ENCODE measurements around the gene TTC28. TPM values are rescaled to one million over a fixed set of nuclear protein-coding genes. Genes with fewer than 3 reads are reported as not detected.

TTC28 gene
- total RNA-seq, 1 donor from 2014 or later, result 7.9 TPM

GRCh38 chr22:28151151-28151816 lies 528.4 kb downstream of the TTC28 start:
- ChIA-PET CTCF (no interaction called here), POLR2A (no interaction called here)
- ATAC-seq (ENCODE audit: low read depth) (no peak), DNase-seq (no peak)
- intact Hi-C loops (cut with micrococcal nuclease), result no loop called here
- no peak overlapping the region for H3K4me3 Mint-ChIP-seq
- H3K27me3 Mint-ChIP-seq, result peaks cover 3% of the 10 kb centered on the region
- no peak overlapping the region for H3K27ac Mint-ChIP-seq
- H3K4me1 Mint-ChIP-seq, result no peaks in the 10 kb centered on the region
- H3K9me3 Mint-ChIP-seq, result no peaks in the 10 kb centered on the region
- no peaks in the 10 kb centered on the region for H3K36me3 Mint-ChIP-seq (ENCODE audit: low read depth)
- TF ChIP-seq CTCF (IDR thresholded peaks at IDR 0.05), result no peak

- Mint-ChIP-seq H3K27me3 (no peaks in the 10 kb centered on the region), H3K4me3 (no peak overlapping the region), H3K4me1 (no peaks in the 10 kb centered on the region), H3K27ac (no peak overlapping the region), H3K9me3 (no peaks in the 10 kb centered on the region), H3K36me3 (ENCODE audit: low read depth) (no peaks in the 10 kb centered on the region)
- ChIA-PET POLR2A (no interaction called here), CTCF (no interaction called here)
- TF ChIP-seq CTCF (IDR thresholded peaks at IDR 0.05), result no peak
- DNase-seq, result no peak
- intact Hi-C loops (cut with micrococcal nuclease), result no loop called here
- ATAC-seq (ENCODE audit: low read depth), result no peak
Measured at GRCh38 chr22:28148816-28149465, 530.7 kb downstream of the TTC28 start.

- H3K27ac Mint-ChIP-seq, result no peak overlapping the region
- no peak overlapping the region for H3K4me3 Mint-ChIP-seq
- intact Hi-C loops (cut with micrococcal nuclease), result no loop called here
- no peaks in the 10 kb centered on the region for H3K27me3 Mint-ChIP-seq
- no peak for TF ChIP-seq CTCF (IDR thresholded peaks at IDR 0.05)
- POLR2A ChIA-PET, result no interaction called here
- CTCF ChIA-PET, result no interaction called here
- H3K36me3 Mint-ChIP-seq (ENCODE audit: low read depth), result no peaks in the 10 kb centered on the region
- no peaks in the 10 kb centered on the region for H3K9me3 Mint-ChIP-seq
- no peak for ATAC-seq (ENCODE audit: low read depth)
- no peak for DNase-seq
- no peaks in the 10 kb centered on the region for H3K4me1 Mint-ChIP-seq
Measured at GRCh38 chr22:28147401-28147800, 532.2 kb downstream of the TTC28 start.

- no peaks in the 10 kb centered on the region for H3K4me1 Mint-ChIP-seq
- intact Hi-C loops (cut with micrococcal nuclease), result no loop called here
- TF ChIP-seq CTCF (IDR thresholded peaks at IDR 0.05), result no peak
- ChIA-PET POLR2A (no interaction called here), CTCF (interaction anchor here (0.7 kb wide), 1 partner anchor 108 kb away, joined by 3 read pairs; no protein-coding TSS in a partner anchor)
- no peaks in the 10 kb centered on the region for H3K36me3 Mint-ChIP-seq (ENCODE audit: low read depth)
- no peak overlapping the region for H3K4me3 Mint-ChIP-seq
- ATAC-seq (ENCODE audit: low read depth), result no peak
- no peak overlapping the region for H3K27ac Mint-ChIP-seq
- H3K27me3 Mint-ChIP-seq, result no peaks in the 10 kb centered on the region
- DNase-seq, result no peak
- H3K9me3 Mint-ChIP-seq, result no peaks in the 10 kb centered on the region
Measured at GRCh38 chr22:28146401-28147314, 533.0 kb downstream of the TTC28 start.
